B cell (primary cell): Measurements from ENCODE around the gene ARMC10. TPM values are rescaled to one million over a fixed set of nuclear protein-coding genes. Genes with fewer than 3 reads are reported as not detected.

ENCODE experiments used
- ATAC-seq: fragments of 200-7000 bp; cut with Tn5 transposase; one replicate; pipeline ENCODE4 v1.10.0; 2021; ENCODE audit warnings: low read depth, mild to moderate bottlenecking, moderate number of reproducible peaks, moderate library complexity
- CTCF ChIA-PET: fragments of 350-600 bp; sonication (Branson Sonifier 250); formaldehyde crosslinking; loops from one replicate; lab custom pipeline; 2021; ENCODE audit warnings: antibody characterized with exemption, inconsistent platforms; lab: Charles Lee
- POLR2A ChIA-PET: fragments of 350-600 bp; sonication (Branson Sonifier 250); formaldehyde crosslinking; loops from one replicate; lab custom pipeline; 2021; ENCODE audit warnings: antibody characterized with exemption; lab: Charles Lee
- DNase-seq: peaks from one replicate; pipeline ENCODE4 v3.0.0; 2013
- H2AFZ ChIP-seq: 2 replicates; pipeline ENCODE4 v1.6.1; 2012; ENCODE audit warnings: mild to moderate bottlenecking, low read depth, low read length; ENCODE audit not compliant: insufficient read depth, poor library complexity, severe bottlenecking
- H3K27ac ChIP-seq, 2 donors: 1 replicate in 1 of 2; 2 replicates in 1 of 2; pipeline ENCODE4 v1.5.1; 2012 to 2013; ENCODE audit warnings: low read length in 2 of 2, mild to moderate bottlenecking in 2 of 2, moderate library complexity in 1 of 2
- H3K27me3 ChIP-seq, 4 experiments: fragments of 200-600 bp in 1 of 4; sonication (generic) in 1 of 4; replicated peaks in 1 of 4; 1 replicate in 2 of 4; 2 replicates in 2 of 4; pipeline versions ENCODE4 v1.6.1 to v1.7.0; 2013 to 2016; ENCODE audit warnings: low read length in 3 of 4, mild to moderate bottlenecking in 2 of 4, mixed read lengths in 1 of 4, moderate library complexity in 1 of 4; ENCODE audit not compliant: insufficient read depth in 4 of 4, control insufficient read depth in 3 of 4; ENCODE audit errors: control extremely low read depth in 1 of 4
- H3K36me3 ChIP-seq, 2 experiments: replicated peaks in 1 of 2; 1 replicate in 1 of 2; 2 replicates in 1 of 2; pipeline versions ENCODE4 v1.6.1 to v1.7.1; 2013; ENCODE audit warnings: low read length in 1 of 2; ENCODE audit not compliant: insufficient read depth in 2 of 2, control insufficient read depth in 1 of 2; ENCODE audit errors: control extremely low read depth in 1 of 2, extremely low read depth in 1 of 2
- H3K4me1 ChIP-seq, 2 donors: fragments of 200-600 bp in 1 of 2; sonication (generic) in 1 of 2; 1 replicate in 1 of 2; 2 replicates in 1 of 2; pipeline versions ENCODE4 v1.5.1 to v1.6.1; 2013 to 2017; ENCODE audit warnings: low read length in 2 of 2; ENCODE audit not compliant: control insufficient read depth in 2 of 2, insufficient read depth in 2 of 2
- H3K4me2 ChIP-seq: replicated peaks from 2 replicates; pipeline ENCODE3; 2012; ENCODE audit warnings: mild to moderate bottlenecking, low read depth, low read length; ENCODE audit not compliant: poor library complexity, severe bottlenecking
- H3K4me3 ChIP-seq, 5 experiments: fragments of 200-600 bp in 1 of 5; sonication (generic) in 1 of 5; 1 replicate in 3 of 5; 2 replicates in 2 of 5; pipeline versions ENCODE4 v1.5.1 to v1.7.0; 2011 to 2016; ENCODE audit warnings: low read length in 4 of 5, mild to moderate bottlenecking in 4 of 5, low read depth in 2 of 5, control low read depth in 1 of 5, moderate library complexity in 1 of 5; ENCODE audit not compliant: insufficient read depth in 1 of 5; ENCODE audit errors: control extremely low read depth in 1 of 5, extremely low read depth in 1 of 5
- H3K79me2 ChIP-seq: fragments of 200-600 bp; sonication (generic); one replicate; pipeline ENCODE4 v1.6.0; 2016; ENCODE audit warnings: low read length; ENCODE audit not compliant: control insufficient read depth, insufficient read depth
- H3K9ac ChIP-seq: fragments of 200-600 bp; sonication (generic); 2 replicates; pipeline ENCODE4 v1.6.1; 2017; ENCODE audit warnings: mild to moderate bottlenecking, low read length, moderate library complexity
- H3K9me3 ChIP-seq, 3 donors: one replicate each; pipeline versions ENCODE4 v1.6.1 to v1.7.1; 2013; ENCODE audit warnings: low read length in 2 of 3; ENCODE audit not compliant: control insufficient read depth in 2 of 3, insufficient read depth in 1 of 3; ENCODE audit errors: control extremely low read depth in 1 of 3
- H4K20me1 ChIP-seq: 2 replicates; pipeline ENCODE4 v1.6.0; 2012; ENCODE audit warnings: mild to moderate bottlenecking, low read length; ENCODE audit not compliant: insufficient read depth, control insufficient read depth, poor library complexity, severe bottlenecking
- H3K27ac Mint-ChIP-seq: one replicate; pipeline ENCODE4 v1.8.0; 2021; ENCODE audit warnings: mixed read lengths
- H3K27me3 Mint-ChIP-seq: one replicate; pipeline ENCODE4 v1.8.0; 2021; ENCODE audit warnings: mixed read lengths
- H3K4me1 Mint-ChIP-seq: one replicate; pipeline ENCODE4 v1.8.0; 2021; ENCODE audit warnings: mixed read lengths
- H3K4me3 Mint-ChIP-seq: one replicate; pipeline ENCODE4 v1.8.0; 2021; ENCODE audit warnings: mixed read lengths
- H3K9me3 Mint-ChIP-seq: one replicate; pipeline ENCODE4 v1.8.0; 2022; ENCODE audit warnings: mixed read lengths; ENCODE audit not compliant: insufficient read depth
- EZH2 ChIP-seq: IDR thresholded peaks from 2 replicates; pipeline ENCODE4 v1.6.1; 2012; ENCODE audit warnings: borderline replicate concordance, low read depth, mild to moderate bottlenecking, moderate library complexity, low read length; ENCODE audit not compliant: insufficient read depth, poor library complexity, severe bottlenecking
- WGBS: methylation state at CpG from one replicate; pipeline ENCODE4 v1.1.5; 2013; ENCODE audit warnings: missing lambda C conversion rate; ENCODE audit not compliant: insufficient coverage; 5-methylcytosine and 5-hydroxymethylcytosine counted together
- intact Hi-C: fragments of 100-400 bp; cut with micrococcal nuclease; formaldehyde crosslinking; loops from one replicate; pipeline ENCODE4 v1.10.0; 2022
- polyA plus RNA-seq: library from polyadenylated mRNA; depleted of rRNA; stranded (reverse); fragments of >200 nt; gene quantifications from 2 replicates; pipeline ENCODE4 v1.2.3, GENCODE V29; 2012
- total RNA-seq, 2 donors: library from RNA; stranded (reverse); fragments of 120-200 nt in 1 of 2; gene quantifications; 1 replicate in 1 of 2; 2 replicates in 1 of 2; pipeline versions ENCODE4 v1.2.3 to v1.2.4, GENCODE V29; 2013 to 2022
- TF ChIP-seq, protein P1 (sequence below): fragments of 200-600 bp; IDR thresholded peaks from one replicate; pipeline ENCODE4 v1.8.0; 2022; ENCODE audit warnings: antibody characterized with exemption, mild to moderate bottlenecking

ARMC10 gene
- total and polyA plus RNA-seq, 2 donors (not counting 1 experiment from before 2014, with no cell fraction given) = 7.3 to 24.2 TPM

DNA sequence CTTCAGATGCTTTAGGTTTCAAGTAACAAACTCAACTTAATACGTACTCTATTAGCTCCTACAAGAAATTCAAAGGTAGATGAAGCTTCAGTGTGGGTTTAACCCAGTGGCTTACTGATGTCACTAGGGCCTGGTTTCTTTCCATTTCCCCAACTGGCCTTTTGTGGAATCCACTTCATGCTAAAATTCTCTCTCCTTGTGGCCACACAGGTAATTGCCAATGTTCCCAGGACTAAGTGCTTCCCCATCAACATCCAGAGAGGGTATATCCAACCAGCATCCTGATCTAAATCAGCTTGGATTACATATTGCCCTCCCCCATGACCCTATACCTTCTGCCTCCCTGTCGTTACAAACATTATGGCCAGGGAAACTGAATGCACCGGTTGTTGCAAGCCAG lies 11.0 kb upstream of the ARMC10 start:
- ATAC-seq (no peak), DNase-seq (no peak)
- no peaks in the 10 kb centered on the region for H3K27me3 Mint-ChIP-seq
- Histone ChIP-seq H3K27ac (no peak overlapping the region), H3K9me3 (no peaks in the 10 kb centered on the region), H3K79me2 (no peaks in the 10 kb centered on the region), H4K20me1 (no peaks in the 10 kb centered on the region), H3K4me1 (no peaks in the 10 kb centered on the region), H3K9ac (no peak overlapping the region), H3K4me3 (no peak overlapping the region), H3K4me2 (no peak overlapping the region), H2AFZ (no peak overlapping the region), H3K27me3 (no peaks in the 10 kb centered on the region), H3K36me3 (no peaks in the 10 kb centered on the region)
- no peak overlapping the region for H3K4me3 Mint-ChIP-seq
- ChIA-PET POLR2A (no interaction called here), CTCF (interaction anchor here (0.6 to 1.0 kb wide), 2 partner anchors 10 to 21 kb away, joined by 3 to 4 read pairs; partner anchors contain the start of genes ARMC10 and FBXL13)
- no peaks in the 10 kb centered on the region for H3K9me3 Mint-ChIP-seq
- WGBS = 100% methylated on average over 1 of the region's 3 CpGs
- intact Hi-C loops = loop anchor here (2.0 kb wide), 1 partner anchor 303 kb away; no protein-coding TSS in a partner anchor
- no peaks in the 10 kb centered on the region for H3K4me1 Mint-ChIP-seq
- no peak overlapping the region for H3K27ac Mint-ChIP-seq
- TF ChIP-seq EZH2 = no peak
- TF ChIP-seq, protein P1, sequence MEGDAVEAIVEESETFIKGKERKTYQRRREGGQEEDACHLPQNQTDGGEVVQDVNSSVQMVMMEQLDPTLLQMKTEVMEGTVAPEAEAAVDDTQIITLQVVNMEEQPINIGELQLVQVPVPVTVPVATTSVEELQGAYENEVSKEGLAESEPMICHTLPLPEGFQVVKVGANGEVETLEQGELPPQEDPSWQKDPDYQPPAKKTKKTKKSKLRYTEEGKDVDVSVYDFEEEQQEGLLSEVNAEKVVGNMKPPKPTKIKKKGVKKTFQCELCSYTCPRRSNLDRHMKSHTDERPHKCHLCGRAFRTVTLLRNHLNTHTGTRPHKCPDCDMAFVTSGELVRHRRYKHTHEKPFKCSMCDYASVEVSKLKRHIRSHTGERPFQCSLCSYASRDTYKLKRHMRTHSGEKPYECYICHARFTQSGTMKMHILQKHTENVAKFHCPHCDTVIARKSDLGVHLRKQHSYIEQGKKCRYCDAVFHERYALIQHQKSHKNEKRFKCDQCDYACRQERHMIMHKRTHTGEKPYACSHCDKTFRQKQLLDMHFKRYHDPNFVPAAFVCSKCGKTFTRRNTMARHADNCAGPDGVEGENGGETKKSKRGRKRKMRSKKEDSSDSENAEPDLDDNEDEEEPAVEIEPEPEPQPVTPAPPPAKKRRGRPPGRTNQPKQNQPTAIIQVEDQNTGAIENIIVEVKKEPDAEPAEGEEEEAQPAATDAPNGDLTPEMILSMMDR = no peak

DNA sequence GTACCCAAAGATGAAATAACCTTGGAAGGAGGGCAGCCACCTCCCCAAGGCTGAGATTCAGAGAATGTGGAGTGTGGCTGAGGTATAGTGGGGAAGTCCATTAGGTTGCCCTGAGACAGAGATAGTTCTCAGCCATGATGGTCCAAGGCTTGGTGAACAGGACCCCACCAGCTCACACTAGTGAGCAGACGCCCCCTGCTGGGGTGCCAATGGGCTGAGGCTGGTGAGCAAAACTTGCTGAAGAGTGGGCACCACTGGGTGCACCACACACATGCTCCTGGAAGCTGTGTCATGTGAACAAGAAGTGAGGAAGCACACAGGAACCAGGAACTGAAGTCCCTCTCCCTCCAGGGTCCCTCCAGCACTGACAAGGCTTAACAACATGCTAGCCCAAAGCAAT lies 9.3 kb upstream of the ARMC10 start:
- no peaks in the 10 kb centered on the region for H3K27me3 ChIP-seq
- H2AFZ ChIP-seq = no peak overlapping the region
- H3K4me1 Mint-ChIP-seq = no peaks in the 10 kb centered on the region
- no peak overlapping the region for H3K27ac Mint-ChIP-seq
- H3K4me1 ChIP-seq = no peaks in the 10 kb centered on the region
- no peak overlapping the region for H3K4me3 ChIP-seq
- no peaks in the 10 kb centered on the region for H3K27me3 Mint-ChIP-seq
- H3K79me2 ChIP-seq = no peaks in the 10 kb centered on the region
- WGBS = 25% methylated on average over 1 of the region's 1 CpG
- no peaks in the 10 kb centered on the region for H3K36me3 ChIP-seq
- no peak overlapping the region for H3K27ac ChIP-seq
- no peak overlapping the region for H3K4me3 Mint-ChIP-seq
- no peak overlapping the region for H3K9ac ChIP-seq
- ChIA-PET CTCF (interaction anchor here (1.0 to 1.4 kb wide), 4 partner anchors 10 to 307 kb away, joined by 3 to 9 read pairs (median 4); partner anchors contain the start of genes ARMC10 and FBXL13), POLR2A (no interaction called here)
- ATAC-seq (peak; percentile 61), DNase-seq (peak; percentile 56)
- no peak overlapping the region for H3K4me2 ChIP-seq
- no peaks in the 10 kb centered on the region for H3K9me3 Mint-ChIP-seq
- intact Hi-C loops = no loop called here
- TF ChIP-seq, protein P1 = peak; percentile 60
- TF ChIP-seq EZH2 = no peak
- no peaks in the 10 kb centered on the region for H4K20me1 ChIP-seq
- no peaks in the 10 kb centered on the region for H3K9me3 ChIP-seq
